SK-N-SH (cell line): ENCODE results near the gene PLIN4. TPM values are rescaled to one million over a fixed set of nuclear protein-coding genes. Genes with fewer than 3 reads are reported as not detected.

Experiments used
- CTCF ChIA-PET: fragments of 300-600, 350-600 bp; formaldehyde crosslinking; extraction: SDS; loops from one replicate; lab custom pipeline; 2021; lab: Yijun Ruan, JAX
- POLR2A ChIA-PET: fragments of 350-600 bp; sonication (Branson Sonifier 250); formaldehyde crosslinking; extraction: SDS; loops from one replicate; lab custom pipeline; 2020; ENCODE audit warnings: antibody characterized with exemption, inconsistent platforms; lab: Yijun Ruan, JAX
- DNase-seq: peaks from one replicate; pipeline ENCODE4 v3.0.0; 2012
- H2AFZ ChIP-seq: fragments of 200-600 bp; sonication (generic); 2 replicates; pipeline ENCODE4 v1.8.1; 2016; ENCODE audit warnings: antibody characterized with exemption, mild to moderate bottlenecking, low read depth
- H3F3A ChIP-seq: fragments of 200-600 bp; sonication (generic); replicated peaks from 2 replicates; pipeline ENCODE3; 2016; ENCODE audit warnings: antibody characterized with exemption, mild to moderate bottlenecking; ENCODE audit not compliant: insufficient read depth
- H3K27ac ChIP-seq, 2 experiments: fragments of 200-500 bp in 1 of 2; fragments of 200-600 bp in 1 of 2; sonication (Bioruptor generic) in 1 of 2; sonication (generic), shearing (Covaris generic) in 1 of 2; 2 replicates each; pipeline versions ENCODE4 v1.5.1 to v1.6.1; 2014 to 2016; ENCODE audit warnings: low read depth in 2 of 2, inconsistent platforms in 1 of 2, low read length in 1 of 2, mild to moderate bottlenecking in 1 of 2, mixed read lengths in 1 of 2
- H3K27me3 ChIP-seq: fragments of 200-600 bp; sonication (generic), shearing (Covaris generic); 2 replicates; pipeline ENCODE4 v1.6.1; 2016; ENCODE audit warnings: mixed run types; ENCODE audit not compliant: insufficient read depth
- H3K36me3 ChIP-seq, 2 experiments: fragments of 200-500 bp in 1 of 2; fragments of 200-600 bp in 1 of 2; sonication (Bioruptor generic) in 1 of 2; sonication (generic) in 1 of 2; replicated peaks in 1 of 2; 2 replicates each; pipeline versions ENCODE3 to v1.5.1; 2014 to 2016; ENCODE audit warnings: low read length in 1 of 2, mild to moderate bottlenecking in 1 of 2; ENCODE audit not compliant: insufficient read depth in 2 of 2, control insufficient read depth in 1 of 2
- H3K4me1 ChIP-seq, 2 experiments: fragments of 200-500 bp in 1 of 2; fragments of 200-600 bp in 1 of 2; sonication (Bioruptor generic) in 1 of 2; sonication (generic), shearing (Covaris generic) in 1 of 2; 2 replicates each; pipeline versions ENCODE4 v1.5.1 to v1.6.1; 2014 to 2016; ENCODE audit warnings: low read depth in 1 of 2, low read length in 1 of 2, mixed run types in 1 of 2; ENCODE audit not compliant: insufficient read depth in 2 of 2, control insufficient read depth in 1 of 2
- H3K4me2 ChIP-seq: fragments of 200-600 bp; sonication (generic), shearing (Covaris generic); 2 replicates; pipeline ENCODE4 v1.6.1; 2017; ENCODE audit warnings: mixed run types
- H3K4me3 ChIP-seq, 2 experiments: fragments of 200-500 bp in 1 of 2; fragments of 200-600 bp in 1 of 2; sonication (Bioruptor generic) in 1 of 2; sonication (generic), shearing (Covaris generic) in 1 of 2; 2 replicates each; pipeline versions ENCODE4 v1.5.1 to v1.8.1; 2014 to 2016; ENCODE audit warnings: low read depth in 2 of 2, inconsistent platforms in 1 of 2, low read length in 1 of 2, mild to moderate bottlenecking in 1 of 2, mixed read lengths in 1 of 2, moderate library complexity in 1 of 2
- H3K79me2 ChIP-seq: fragments of 200-600 bp; sonication (generic); 2 replicates; pipeline ENCODE4 v1.8.1; 2017; ENCODE audit warnings: mild to moderate bottlenecking; ENCODE audit not compliant: insufficient read depth
- H3K9ac ChIP-seq: fragments of 200-600 bp; sonication (generic); 2 replicates; pipeline ENCODE4 v1.6.1; 2017; ENCODE audit warnings: mixed run types
- H3K9me2 ChIP-seq: fragments of 200-600 bp; sonication (generic); 2 replicates; pipeline ENCODE4 v1.6.1; 2017; ENCODE audit warnings: mixed run types
- H3K9me3 ChIP-seq: fragments of 200-600 bp; sonication (generic); 2 replicates; pipeline ENCODE4 v1.6.1; 2017; ENCODE audit warnings: mixed run types, mild to moderate bottlenecking, moderate library complexity
- H4K20me1 ChIP-seq: fragments of 200-600 bp; sonication (generic); 2 replicates; pipeline ENCODE4 v1.6.1; 2017; ENCODE audit warnings: mild to moderate bottlenecking, mixed run types; ENCODE audit not compliant: insufficient read depth
- EP300 ChIP-seq, 2 experiments: IDR thresholded peaks; 2 replicates each; pipeline versions ENCODE4 v1.4.0 to v1.6.1; 2012; ENCODE audit warnings: borderline replicate concordance in 1 of 2, low read depth in 1 of 2, low read length in 1 of 2
- EZH2phosphoT487 ChIP-seq: fragments of 200-600 bp; sonication (generic); IDR thresholded peaks from 2 replicates; pipeline ENCODE4 v1.6.1; 2017; ENCODE audit warnings: low read depth, mixed run types, mild to moderate bottlenecking, antibody characterized with exemption, moderate library complexity, borderline replicate concordance
- FOXM1 ChIP-seq: IDR thresholded peaks from 2 replicates; pipeline ENCODE4 v1.4.0; 2012; ENCODE audit warnings: low read depth, mild to moderate bottlenecking
- GATA2 ChIP-seq: sonication (generic); formaldehyde crosslinking; IDR thresholded peaks from 2 replicates; pipeline ENCODE4 v1.5.0; 2020; ENCODE audit warnings: mild to moderate bottlenecking, missing genetic modification reagents
- JUND ChIP-seq: IDR thresholded peaks from 2 replicates; pipeline ENCODE4 v1.4.0; 2012
- MAX ChIP-seq: IDR thresholded peaks from 2 replicates; pipeline ENCODE4 v1.4.0; 2012; ENCODE audit warnings: low read depth
- MXI1 ChIP-seq: IDR thresholded peaks from 2 replicates; pipeline ENCODE4 v1.6.1; 2012; ENCODE audit warnings: mild to moderate bottlenecking, low read depth, low read length, improper control_type of control experiment
- NFIC ChIP-seq: IDR thresholded peaks from 2 replicates; pipeline ENCODE4 v1.4.0; 2012; ENCODE audit warnings: borderline replicate concordance
- POLR2AphosphoS5 ChIP-seq: IDR thresholded peaks from 2 replicates; pipeline ENCODE4 v1.6.1; 2012; ENCODE audit warnings: low read depth, low read length
- RFX5 ChIP-seq: IDR thresholded peaks from 2 replicates; pipeline ENCODE4 v1.6.1; 2012; ENCODE audit warnings: mild to moderate bottlenecking, improper control_type of control experiment, low read length
- RXRA ChIP-seq: IDR thresholded peaks from 2 replicates; pipeline ENCODE4 v1.4.0; 2012; ENCODE audit warnings: low read depth, mild to moderate bottlenecking, borderline replicate concordance
- SIN3A ChIP-seq: IDR thresholded peaks from 2 replicates; pipeline ENCODE4 v1.6.1; 2012; ENCODE audit warnings: low read depth, mild to moderate bottlenecking, low read length, moderate library complexity, borderline replicate concordance
- SMC3 ChIP-seq: IDR thresholded peaks from 2 replicates; pipeline ENCODE4 v1.6.1; 2012; ENCODE audit warnings: low read depth, low read length, improper control_type of control experiment
- TCF12 ChIP-seq: IDR thresholded peaks from 2 replicates; pipeline ENCODE4 v1.4.0; 2012
- WGBS: methylation state at CpG from one replicate; pipeline ENCODE4 v1.1.6; 2017; ENCODE audit warnings: low lambda C conversion rate; 5-methylcytosine and 5-hydroxymethylcytosine counted together
- polyA plus RNA-seq, 3 experiments: library from polyadenylated mRNA; depleted of rRNA; stranded (reverse); fragments of >200 nt; gene quantifications; 2 replicates each; pipeline ENCODE4 v1.2.3, GENCODE V29; 2012
- TF ChIP-seq, protein P1 (sequence below): fragments of 200-600 bp; sonication (generic); IDR thresholded peaks from 2 replicates; pipeline ENCODE4 v1.6.1; 2017; ENCODE audit warnings: antibody characterized with exemption, mild to moderate bottlenecking, moderate library complexity

Gene PLIN4
- polyA plus RNA-seq, 1 of the 3 experiments (the other 2 are of a cell fraction), result 0.07 TPM

DNA sequence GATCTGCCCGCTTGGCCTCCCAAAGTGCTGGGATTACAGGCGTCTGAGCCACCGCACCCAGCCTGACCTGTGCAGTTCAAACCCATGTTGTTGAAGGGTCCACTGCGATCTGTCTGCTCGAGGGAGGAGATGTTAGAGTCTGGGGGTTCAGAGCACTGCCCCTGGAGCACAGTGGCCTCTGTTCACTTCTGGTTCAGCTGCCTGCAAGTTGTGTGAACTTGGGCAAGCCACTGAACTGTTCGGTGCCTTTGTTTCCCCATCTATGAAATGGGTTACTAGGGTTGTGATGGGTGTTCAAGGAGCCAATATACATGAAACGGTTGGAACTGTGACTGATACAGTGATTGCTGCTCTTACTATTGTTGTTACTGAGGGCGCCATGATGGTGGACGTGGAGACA, 15.0 kb upstream of the PLIN4 start:
- Histone ChIP-seq H3K4me1 (peaks cover 0 to 13% of the 10 kb centered on the region in 2 experiments; a peak in 2 of 4 replicates), H3K79me2 (no peaks in the 10 kb centered on the region)
- 34% methylated on average over 5 of the region's 9 CpGs for WGBS

GRCh38 chr19:4531562-4532165, 13.4 kb upstream of the PLIN4 start:
- CTCF ChIA-PET, result no interaction called here
- H3K4me2 ChIP-seq, result no peak overlapping the region
- H3K27ac ChIP-seq, result no peak overlapping the region
- no peak overlapping the region for H3K9ac ChIP-seq
- no peak overlapping the region for H2AFZ ChIP-seq
- no peak overlapping the region for H3K4me3 ChIP-seq
- H4K20me1 ChIP-seq, result no peaks in the 10 kb centered on the region
- no peaks in the 10 kb centered on the region for H3K79me2 ChIP-seq
- H3K27me3 ChIP-seq, result peaks cover 26% of the 10 kb centered on the region; the same call in 1 of the 2 replicates
- no peaks in the 10 kb centered on the region for H3F3A ChIP-seq
- H3K4me1 ChIP-seq, result peaks cover 0 to 8% of the 10 kb centered on the region in 2 experiments; a peak in 2 of 4 replicates
- no peaks in the 10 kb centered on the region for H3K9me3 ChIP-seq
- TF ChIP-seq MAX (peak; percentile 58; the same call in 1 of the 2 replicates), POLR2AphosphoS5 (no peak), SMC3 (no peak), GATA2 (CRISPR knock-in tag) (no peak), FOXM1 (no peak), RFX5 (no peak), SIN3A (no peak), TCF12 (no peak), NFIC (no peak), EZH2phosphoT487 (no peak), MXI1 (peak; percentile 51; the same call in 1 of the 2 replicates)
- TF ChIP-seq, protein P1, sequence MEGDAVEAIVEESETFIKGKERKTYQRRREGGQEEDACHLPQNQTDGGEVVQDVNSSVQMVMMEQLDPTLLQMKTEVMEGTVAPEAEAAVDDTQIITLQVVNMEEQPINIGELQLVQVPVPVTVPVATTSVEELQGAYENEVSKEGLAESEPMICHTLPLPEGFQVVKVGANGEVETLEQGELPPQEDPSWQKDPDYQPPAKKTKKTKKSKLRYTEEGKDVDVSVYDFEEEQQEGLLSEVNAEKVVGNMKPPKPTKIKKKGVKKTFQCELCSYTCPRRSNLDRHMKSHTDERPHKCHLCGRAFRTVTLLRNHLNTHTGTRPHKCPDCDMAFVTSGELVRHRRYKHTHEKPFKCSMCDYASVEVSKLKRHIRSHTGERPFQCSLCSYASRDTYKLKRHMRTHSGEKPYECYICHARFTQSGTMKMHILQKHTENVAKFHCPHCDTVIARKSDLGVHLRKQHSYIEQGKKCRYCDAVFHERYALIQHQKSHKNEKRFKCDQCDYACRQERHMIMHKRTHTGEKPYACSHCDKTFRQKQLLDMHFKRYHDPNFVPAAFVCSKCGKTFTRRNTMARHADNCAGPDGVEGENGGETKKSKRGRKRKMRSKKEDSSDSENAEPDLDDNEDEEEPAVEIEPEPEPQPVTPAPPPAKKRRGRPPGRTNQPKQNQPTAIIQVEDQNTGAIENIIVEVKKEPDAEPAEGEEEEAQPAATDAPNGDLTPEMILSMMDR, result no peak
- DNase-seq, result peak; percentile 64
- WGBS, result 19% methylated on average over 20 of the region's 28 CpGs
- no peaks in the 10 kb centered on the region for H3K9me2 ChIP-seq
- POLR2A ChIA-PET, result no interaction called here
- H3K36me3 ChIP-seq, result no peaks in the 10 kb centered on the region

More for the DNA sequence above, 15.0 kb upstream of the PLIN4 start:
- H3F3A ChIP-seq, result no peaks in the 10 kb centered on the region
- no peaks in the 10 kb centered on the region for H3K9me3 ChIP-seq
- no peak overlapping the region for H2AFZ ChIP-seq
- POLR2A ChIA-PET, result no interaction called here
- DNase-seq, result no peak
- H3K27me3 ChIP-seq, result peaks cover 26% of the 10 kb centered on the region; the same call in 1 of the 2 replicates
- CTCF ChIA-PET, result interaction anchor here (5.7 kb wide), 1 partner anchor 9 kb away, joined by 78 read pairs; no protein-coding TSS in a partner anchor
- H3K4me2 ChIP-seq, result no peak overlapping the region
- no peaks in the 10 kb centered on the region for H3K9me2 ChIP-seq
- H3K27ac ChIP-seq, result no peak overlapping the region
- H3K36me3 ChIP-seq, result no peaks in the 10 kb centered on the region
- H3K9ac ChIP-seq, result no peak overlapping the region
- H4K20me1 ChIP-seq, result no peaks in the 10 kb centered on the region
- no peak for TF ChIP-seq JUND
- TF ChIP-seq FOXM1, result no peak
- TF ChIP-seq SMC3, result no peak
- TF ChIP-seq EP300 (IDR thresholded peaks at IDR 0.05; ENCODE audit: borderline replicate concordance in 1 of 2, low read depth in 1 of 2, low read length in 1 of 2), result no peak
- TF ChIP-seq SIN3A, result no peak
- no peak for TF ChIP-seq RXRA
- TF ChIP-seq POLR2AphosphoS5, result no peak
- no peak overlapping the region for H3K4me3 ChIP-seq
